Subcutaneous adipose tissue (tissue), 4 donors: ENCODE results near the gene ANKRD50. TPM values are rescaled to one million over a fixed set of nuclear protein-coding genes. Genes with fewer than 3 reads are reported as not detected.

Source experiments
- CTCF ChIP-seq: fragments of 450-650 bp; IDR thresholded peaks from one replicate; pipeline ENCODE4 v1.5.1; 2016; ENCODE audit warnings: low read depth, mild to moderate bottlenecking, control low read depth, antibody characterized with exemption, moderate library complexity
- total RNA-seq, 4 donors: library from RNA; depleted of rRNA; stranded (reverse); fragments of >200 nt; gene quantifications; one replicate each; pipeline ENCODE4 v1.1.0, GENCODE V29; 2016

ANKRD50 gene
- total RNA-seq, 4 donors from 2014 or later = 12.6 to 18.0 (median 16.0) TPM

- no peak for TF ChIP-seq CTCF
Measured at GRCh38 chr4:124743711-124744110, 31.2 kb upstream of the ANKRD50 start.

- no peak for TF ChIP-seq CTCF
Measured at GRCh38 chr4:124740501-124740900, 28.0 kb upstream of the ANKRD50 start.

GRCh38 chr4:124738994-124739393 is 26.5 kb upstream of the ANKRD50 start:
- no peak for TF ChIP-seq CTCF

GRCh38 chr4:124737619-124738018 is 25.1 kb upstream of the ANKRD50 start:
- no peak for TF ChIP-seq CTCF

GRCh38 chr4:124736526-124736925 is 24.0 kb upstream of the ANKRD50 start:
- TF ChIP-seq CTCF = no peak

GRCh38 chr4:124727331-124727890 is 14.9 kb upstream of the ANKRD50 start:
- no peak for TF ChIP-seq CTCF

GRCh38 chr4:124726269-124726668 is 13.7 kb upstream of the ANKRD50 start:
- no peak for TF ChIP-seq CTCF
